WTC11 (cell line): Measurements from ENCODE around the gene GRM5. TPM values are rescaled to one million over a fixed set of nuclear protein-coding genes. Genes with fewer than 3 reads are reported as not detected.

Experiments used
- ATAC-seq: fragments of 200-7000 bp; cut with Tn5 transposase; 2 replicates; pipeline ENCODE4 v1.10.0; 2021; ENCODE audit warnings: mild to moderate bottlenecking, moderate library complexity
- CTCF ChIA-PET: fragments of 300-600 bp; sonication (Branson Sonifier 250); formaldehyde crosslinking; loops from one replicate; lab custom pipeline; 2021; ENCODE audit warnings: antibody characterized with exemption; lab: Charles Lee
- POLR2A ChIA-PET: fragments of 350-600 bp; sonication (Branson Sonifier 250); formaldehyde crosslinking; loops from one replicate; lab custom pipeline; 2021; ENCODE audit warnings: antibody characterized with exemption; lab: Charles Lee
- DNase-seq: peaks from one replicate; pipeline ENCODE4 v3.0.0; 2021; ENCODE audit warnings: low spot score
- H3K27ac Mint-ChIP-seq: 2 replicates; pipeline ENCODE4 v1.8.0; 2021; ENCODE audit warnings: mixed read lengths
- H3K27me3 Mint-ChIP-seq: 2 replicates; pipeline ENCODE4 v1.8.0; 2021; ENCODE audit warnings: low read depth, mild to moderate bottlenecking, moderate library complexity, mixed read lengths
- H3K36me3 Mint-ChIP-seq: 2 replicates; pipeline ENCODE4 v1.8.0; 2021; ENCODE audit warnings: mixed read lengths
- H3K4me1 Mint-ChIP-seq: 2 replicates; pipeline ENCODE4 v1.8.0; 2022; ENCODE audit warnings: mixed read lengths
- H3K4me3 Mint-ChIP-seq: 2 replicates; pipeline ENCODE4 v1.8.0; 2021; ENCODE audit warnings: mild to moderate bottlenecking, moderate library complexity, mixed read lengths
- H3K9me3 Mint-ChIP-seq: 2 replicates; pipeline ENCODE4 v1.8.0; 2021; ENCODE audit warnings: mixed read lengths
- ATF1 ChIP-seq: sonication (generic); formaldehyde crosslinking; IDR thresholded peaks from 2 replicates; pipeline ENCODE4 v1.8.1; 2023; ENCODE audit warnings: mild to moderate bottlenecking, moderate library complexity, missing genetic modification reagents
- ATF2 ChIP-seq: sonication (generic); formaldehyde crosslinking; IDR thresholded peaks from 2 replicates; pipeline ENCODE4 v1.8.1; 2022; ENCODE audit warnings: low read depth, missing genetic modification reagents, borderline replicate concordance
- E2F5 ChIP-seq: sonication (generic); formaldehyde crosslinking; IDR thresholded peaks from 2 replicates; pipeline ENCODE4 v1.8.1; 2022; ENCODE audit warnings: mild to moderate bottlenecking, moderate library complexity, missing genetic modification reagents
- EMX1 ChIP-seq: fragments of 250-450 bp; sonication (Bioruptor Pico); IDR thresholded peaks from 2 replicates; pipeline ENCODE4 v1.8.0; 2021; ENCODE audit warnings: mild to moderate bottlenecking
- ERG ChIP-seq: fragments of 250-450 bp; sonication (Bioruptor Pico); IDR thresholded peaks from 2 replicates; pipeline ENCODE4 v1.8.0; 2021; ENCODE audit warnings: mild to moderate bottlenecking
- FOXP1 ChIP-seq: sonication (generic); formaldehyde crosslinking; IDR thresholded peaks from 2 replicates; pipeline ENCODE4 v1.8.0; 2022; ENCODE audit warnings: missing genetic modification reagents, mild to moderate bottlenecking, moderate library complexity, borderline replicate concordance
- HMGA2 ChIP-seq: fragments of 250-450 bp; sonication (Bioruptor Pico); IDR thresholded peaks from 2 replicates; pipeline ENCODE4 v1.4.0; 2021; ENCODE audit warnings: mild to moderate bottlenecking, moderate library complexity
- IRF1 ChIP-seq: sonication (generic); formaldehyde crosslinking; IDR thresholded peaks from 2 replicates; pipeline ENCODE4 v1.8.0; 2023; ENCODE audit warnings: missing genetic modification reagents
- RELA ChIP-seq: sonication (generic); formaldehyde crosslinking; IDR thresholded peaks from 2 replicates; pipeline ENCODE4 v1.8.1; 2022; ENCODE audit warnings: missing genetic modification reagents, mild to moderate bottlenecking, borderline replicate concordance
- SP1 ChIP-seq: sonication (generic); formaldehyde crosslinking; conservative IDR thresholded peaks from 2 replicates; pipeline ENCODE4 v1.8.1; 2022; ENCODE audit warnings: missing genetic modification reagents
- ZNF396 ChIP-seq: fragments of 250-450 bp; sonication (Bioruptor Pico); IDR thresholded peaks from 2 replicates; pipeline ENCODE4 v1.8.0; 2021; ENCODE audit warnings: mild to moderate bottlenecking, moderate library complexity, borderline replicate concordance
- ZNF671 ChIP-seq: fragments of 250-450 bp; sonication (Bioruptor Pico); IDR thresholded peaks from 2 replicates; pipeline ENCODE4 v1.8.0; 2021; ENCODE audit warnings: mild to moderate bottlenecking
- total RNA-seq: library from RNA; stranded (reverse); gene quantifications from 3 replicates; pipeline ENCODE4 v1.2.3, GENCODE V29; 2021
- TF ChIP-seq, protein P1 (sequence below): sonication (generic); formaldehyde crosslinking; IDR thresholded peaks from 2 replicates; pipeline ENCODE4 v1.8.1; 2022; ENCODE audit warnings: missing genetic modification reagents, borderline replicate concordance
- TF ChIP-seq, protein P2 (sequence below): fragments of 250-450 bp; sonication (Bioruptor Pico); IDR thresholded peaks from 2 replicates; pipeline ENCODE4 v1.9.0; 2021; ENCODE audit warnings: mild to moderate bottlenecking
- TF ChIP-seq, protein P3 (sequence below): fragments of 250-450 bp; sonication (Bioruptor Pico); IDR thresholded peaks from 2 replicates; pipeline ENCODE4 v1.9.0; 2021; ENCODE audit warnings: moderate library complexity, mild to moderate bottlenecking, inconsistent platforms, borderline replicate concordance
- TF ChIP-seq, protein P4 (sequence below): sonication (generic); formaldehyde crosslinking; IDR thresholded peaks from 2 replicates; pipeline ENCODE4 v1.8.0; 2022; ENCODE audit warnings: mild to moderate bottlenecking, missing genetic modification reagents

The GRM5 gene
- total RNA-seq, 1 experiment from 2014 or later = 0.13 TPM

- TF ChIP-seq FOXP1 (CRISPR knock-in tag) (no peak), IRF1 (CRISPR knock-in tag) (no peak), ATF2 (CRISPR knock-in tag) (no peak)
- TF ChIP-seq, protein P1, sequence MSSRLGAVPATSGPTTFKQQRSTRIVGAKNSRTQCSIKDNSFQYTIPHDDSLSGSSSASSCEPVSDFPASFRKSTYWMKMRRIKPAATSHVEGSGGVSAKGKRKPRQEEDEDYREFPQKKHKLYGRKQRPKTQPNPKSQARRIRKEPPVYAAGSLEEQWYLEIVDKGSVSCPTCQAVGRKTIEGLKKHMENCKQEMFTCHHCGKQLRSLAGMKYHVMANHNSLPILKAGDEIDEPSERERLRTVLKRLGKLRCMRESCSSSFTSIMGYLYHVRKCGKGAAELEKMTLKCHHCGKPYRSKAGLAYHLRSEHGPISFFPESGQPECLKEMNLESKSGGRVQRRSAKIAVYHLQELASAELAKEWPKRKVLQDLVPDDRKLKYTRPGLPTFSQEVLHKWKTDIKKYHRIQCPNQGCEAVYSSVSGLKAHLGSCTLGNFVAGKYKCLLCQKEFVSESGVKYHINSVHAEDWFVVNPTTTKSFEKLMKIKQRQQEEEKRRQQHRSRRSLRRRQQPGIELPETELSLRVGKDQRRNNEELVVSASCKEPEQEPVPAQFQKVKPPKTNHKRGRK = no peak
- TF ChIP-seq, all 79 proteins: peak for 0
Observed at GRCh38 chr11:88538098-88538497, 527.7 kb downstream of the GRM5 start (continued).

GRCh38 chr11:88537613-88538012 is 528.2 kb downstream of the GRM5 start:
- H3K4me1 Mint-ChIP-seq = no peaks in the 10 kb centered on the region
- TF ChIP-seq, protein P2, sequence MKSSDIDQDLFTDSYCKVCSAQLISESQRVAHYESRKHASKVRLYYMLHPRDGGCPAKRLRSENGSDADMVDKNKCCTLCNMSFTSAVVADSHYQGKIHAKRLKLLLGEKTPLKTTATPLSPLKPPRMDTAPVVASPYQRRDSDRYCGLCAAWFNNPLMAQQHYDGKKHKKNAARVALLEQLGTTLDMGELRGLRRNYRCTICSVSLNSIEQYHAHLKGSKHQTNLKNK (CRISPR knock-in tag) = no peak
- no peak for TF ChIP-seq ATF1
- no peak for TF ChIP-seq HMGA2 (CRISPR knock-in tag)
- TF ChIP-seq, protein P3, sequence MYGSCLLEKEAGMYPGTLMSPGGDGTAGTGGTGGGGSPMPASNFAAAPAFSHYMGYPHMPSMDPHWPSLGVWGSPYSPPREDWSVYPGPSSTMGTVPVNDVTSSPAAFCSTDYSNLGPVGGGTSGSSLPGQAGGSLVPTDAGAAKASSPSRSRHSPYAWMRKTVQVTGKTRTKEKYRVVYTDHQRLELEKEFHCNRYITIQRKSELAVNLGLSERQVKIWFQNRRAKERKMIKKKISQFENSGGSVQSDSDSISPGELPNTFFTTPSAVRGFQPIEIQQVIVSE (CRISPR knock-in tag) = no peak
- TF ChIP-seq, protein P4, sequence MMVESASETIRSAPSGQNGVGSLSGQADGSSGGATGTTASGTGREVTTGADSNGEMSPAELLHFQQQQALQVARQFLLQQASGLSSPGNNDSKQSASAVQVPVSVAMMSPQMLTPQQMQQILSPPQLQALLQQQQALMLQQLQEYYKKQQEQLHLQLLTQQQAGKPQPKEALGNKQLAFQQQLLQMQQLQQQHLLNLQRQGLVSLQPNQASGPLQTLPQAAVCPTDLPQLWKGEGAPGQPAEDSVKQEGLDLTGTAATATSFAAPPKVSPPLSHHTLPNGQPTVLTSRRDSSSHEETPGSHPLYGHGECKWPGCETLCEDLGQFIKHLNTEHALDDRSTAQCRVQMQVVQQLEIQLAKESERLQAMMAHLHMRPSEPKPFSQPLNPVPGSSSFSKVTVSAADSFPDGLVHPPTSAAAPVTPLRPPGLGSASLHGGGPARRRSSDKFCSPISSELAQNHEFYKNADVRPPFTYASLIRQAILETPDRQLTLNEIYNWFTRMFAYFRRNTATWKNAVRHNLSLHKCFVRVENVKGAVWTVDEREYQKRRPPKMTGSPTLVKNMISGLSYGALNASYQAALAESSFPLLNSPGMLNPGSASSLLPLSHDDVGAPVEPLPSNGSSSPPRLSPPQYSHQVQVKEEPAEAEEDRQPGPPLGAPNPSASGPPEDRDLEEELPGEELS (CRISPR knock-in tag) = no peak
- TF ChIP-seq E2F5 (CRISPR knock-in tag) = no peak
- TF ChIP-seq SP1 (CRISPR knock-in tag) = no peak
- TF ChIP-seq, protein P1 = no peak
- no peak for TF ChIP-seq EMX1 (CRISPR knock-in tag)
- TF ChIP-seq ZNF396 = no peak
- no peak for TF ChIP-seq RELA
- TF ChIP-seq ZNF671 (CRISPR knock-in tag) = no peak
- TF ChIP-seq ERG = no peak
- TF ChIP-seq, all 79 proteins: peak for 0
- Mint-ChIP-seq H3K27me3 (no peaks in the 10 kb centered on the region), H3K4me3 (no peak overlapping the region), H3K9me3 (0 out of 2 replicates have a peak, but pooled peaks cover 3% of the 10 kb centered on the region), H3K36me3 (no peaks in the 10 kb centered on the region), H3K27ac (no peak overlapping the region)
- DNase-seq (no peak), ATAC-seq (no peak)
- CTCF ChIA-PET = interaction anchor here (0.5 to 2.1 kb wide), 3 partner anchors 14 to 521 kb away, joined by 3 to 8 read pairs (median 4); no protein-coding TSS in a partner anchor
- POLR2A ChIA-PET = no interaction called here
